ENCODE measurements around the gene TAGLN3. TPM values are rescaled to one million over a fixed set of nuclear protein-coding genes. Genes with fewer than 3 reads are reported as not detected.

TAGLN3 gene
- total RNA-seq, 1 experiment from 2014 or later: not detected

GRCh38 chr3:112003321-112004080, 4.8 kb downstream of the TAGLN3 start:
- POLR2A ChIA-PET: no interaction called here
- no peak overlapping the region for H3K27ac Mint-ChIP-seq (ENCODE audit: unreplicated experiment)
- TF ChIP-seq CTCF (IDR thresholded peaks at IDR 0.05; ENCODE audit: insufficient read depth in 1 of 2, low read depth in 1 of 2, low read length in 1 of 2, severe bottlenecking in 1 of 2, unreplicated experiment in 1 of 2): no peak

GRCh38 chr3:112004187-112004586, 5.5 kb downstream of the TAGLN3 start:
- no peak overlapping the region for H3K27ac Mint-ChIP-seq (ENCODE audit: unreplicated experiment)
- H3K4me1 Mint-ChIP-seq (ENCODE audit: low read depth, unreplicated experiment): peaks cover 31% of the 10 kb centered on the region
- H3K36me3 Mint-ChIP-seq (ENCODE audit: insufficient read depth, unreplicated experiment): peaks cover 5% of the 10 kb centered on the region
- Histone ChIP-seq H3K36me3 (ENCODE audit: control insufficient read depth, insufficient read depth, low read length) (no peaks in the 10 kb centered on the region), H3K4me3 (ENCODE audit: low read depth, low read length) (no peak overlapping the region), H3K9me3 (no peaks in the 10 kb centered on the region), H3K4me1 (peaks cover 15% of the 10 kb centered on the region), H3K27me3 (replicated peaks; ENCODE audit: control insufficient read depth, insufficient read depth, low read length) (no peaks in the 10 kb centered on the region)
- POLR2A ChIA-PET: no interaction called here
- DNase-seq: no peak
- intact Hi-C loops (cut with micrococcal nuclease; ENCODE audit: unreplicated experiment): no loop called here
- H3K27me3 Mint-ChIP-seq (ENCODE audit: insufficient read depth, unreplicated experiment): no peaks in the 10 kb centered on the region
- H3K9me3 Mint-ChIP-seq (ENCODE audit: unreplicated experiment): no peaks in the 10 kb centered on the region
- BruUV-seq (replicated peaks): no TSS peak
- no peak for TF ChIP-seq CTCF (IDR thresholded peaks at IDR 0.05; ENCODE audit: insufficient read depth in 1 of 2, low read depth in 1 of 2, low read length in 1 of 2, severe bottlenecking in 1 of 2, unreplicated experiment in 1 of 2)
- CTCF ChIA-PET: interaction anchor here (1.6 kb wide), 1 partner anchor 9 kb away, joined by 8 read pairs; no protein-coding TSS in a partner anchor
- no peak overlapping the region for H3K4me3 Mint-ChIP-seq (ENCODE audit: unreplicated experiment)

More at GRCh38 chr3:112003321-112004080, 4.8 kb downstream of the TAGLN3 start:
- CTCF ChIA-PET: interaction anchor here (1.6 to 2.9 kb wide), 2 partner anchors 10 kb away, joined by 8 to 16 read pairs; no protein-coding TSS in a partner anchor
- peaks cover 31% of the 10 kb centered on the region for H3K4me1 Mint-ChIP-seq (ENCODE audit: low read depth, unreplicated experiment)
- H3K4me3 Mint-ChIP-seq (ENCODE audit: unreplicated experiment): no peak overlapping the region
- no peaks in the 10 kb centered on the region for H3K27me3 Mint-ChIP-seq (ENCODE audit: insufficient read depth, unreplicated experiment)
- Histone ChIP-seq H3K9me3 (no peaks in the 10 kb centered on the region), H3K4me1 (peaks cover 11% of the 10 kb centered on the region), H3K36me3 (ENCODE audit: control insufficient read depth, insufficient read depth, low read length) (no peaks in the 10 kb centered on the region), H3K27me3 (replicated peaks; ENCODE audit: control insufficient read depth, insufficient read depth, low read length) (no peaks in the 10 kb centered on the region), H3K4me3 (ENCODE audit: low read depth, low read length) (no peak overlapping the region)
- no peaks in the 10 kb centered on the region for H3K9me3 Mint-ChIP-seq (ENCODE audit: unreplicated experiment)
- intact Hi-C loops (cut with micrococcal nuclease; ENCODE audit: unreplicated experiment): no loop called here
- no peak for DNase-seq
- H3K36me3 Mint-ChIP-seq (ENCODE audit: insufficient read depth, unreplicated experiment): peaks cover 5% of the 10 kb centered on the region
- no TSS peak for BruUV-seq (replicated peaks)

DNA sequence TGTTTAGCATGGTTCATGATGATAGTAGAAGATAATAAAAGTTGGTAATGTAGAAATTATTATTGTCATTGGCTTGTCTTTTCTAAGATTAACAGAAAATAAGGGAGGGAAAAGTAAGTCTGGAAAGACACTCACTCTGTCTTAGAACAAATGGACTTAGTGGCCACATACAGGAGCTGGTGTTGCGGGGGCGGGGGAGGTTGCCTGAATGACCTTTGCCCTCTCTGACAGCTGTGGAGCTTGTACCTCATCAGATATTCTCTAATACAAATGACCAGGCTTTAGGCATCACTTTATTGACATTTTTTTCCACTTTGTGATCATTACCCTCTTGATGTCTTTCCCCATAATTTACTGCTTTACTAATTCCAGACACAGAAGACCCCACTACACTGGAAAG, 5.9 kb downstream of the TAGLN3 start:
- intact Hi-C loops (cut with micrococcal nuclease; ENCODE audit: unreplicated experiment): no loop called here
- Mint-ChIP-seq H3K27ac (ENCODE audit: unreplicated experiment) (no peak overlapping the region), H3K36me3 (ENCODE audit: insufficient read depth, unreplicated experiment) (peaks cover 5% of the 10 kb centered on the region), H3K9me3 (ENCODE audit: unreplicated experiment) (no peaks in the 10 kb centered on the region), H3K4me1 (ENCODE audit: low read depth, unreplicated experiment) (peaks cover 31% of the 10 kb centered on the region), H3K4me3 (ENCODE audit: unreplicated experiment) (no peak overlapping the region), H3K27me3 (ENCODE audit: insufficient read depth, unreplicated experiment) (no peaks in the 10 kb centered on the region)
- no peak overlapping the region for H3K4me3 ChIP-seq (ENCODE audit: low read depth, low read length)
- H3K27me3 ChIP-seq (replicated peaks; ENCODE audit: control insufficient read depth, insufficient read depth, low read length): no peaks in the 10 kb centered on the region
- no TSS peak for BruUV-seq (replicated peaks)
- DNase-seq: peak; percentile 42 to 49
- no peaks in the 10 kb centered on the region for H3K9me3 ChIP-seq
- H3K4me1 ChIP-seq: peaks cover 15% of the 10 kb centered on the region
- ChIA-PET POLR2A (no interaction called here), CTCF (interaction anchor here (1.6 kb wide), 1 partner anchor 9 kb away, joined by 8 read pairs; no protein-coding TSS in a partner anchor)
- no peaks in the 10 kb centered on the region for H3K36me3 ChIP-seq (ENCODE audit: control insufficient read depth, insufficient read depth, low read length)
- no peak for TF ChIP-seq CTCF (IDR thresholded peaks at IDR 0.05; ENCODE audit: insufficient read depth in 1 of 2, low read depth in 1 of 2, low read length in 1 of 2, severe bottlenecking in 1 of 2, unreplicated experiment in 1 of 2)

All from Caco-2 (cell line).